Esophagus mucosa (tissue), 1 donor: ENCODE measurements around the gene LRBA. TPM values are rescaled to one million over a fixed set of nuclear protein-coding genes. Genes with fewer than 3 reads are reported as not detected.
"Not testable (repeated sequence)": the region's sequence is repeated elsewhere in the genome, so short reads cannot be mapped to it uniquely, and the experiment has no call there.

Source experiments
- ATAC-seq: fragments of 200-7000 bp; cut with Tn5 transposase; one replicate; pipeline ENCODE4 v1.9.1; 2020
- total RNA-seq: library from RNA; stranded (reverse); gene quantifications from one replicate; pipeline ENCODE4 v1.2.4, GENCODE V29; 2023
- donor health status: DM: yes; HTN: yes; CAD: no.

LRBA gene
- total RNA-seq, 1 donor from 2014 or later = 41.1 TPM

- no peak for ATAC-seq
These were observed 624.6 kb downstream of the LRBA start for GRCh38 chr4:150390531-150390910.

DNA sequence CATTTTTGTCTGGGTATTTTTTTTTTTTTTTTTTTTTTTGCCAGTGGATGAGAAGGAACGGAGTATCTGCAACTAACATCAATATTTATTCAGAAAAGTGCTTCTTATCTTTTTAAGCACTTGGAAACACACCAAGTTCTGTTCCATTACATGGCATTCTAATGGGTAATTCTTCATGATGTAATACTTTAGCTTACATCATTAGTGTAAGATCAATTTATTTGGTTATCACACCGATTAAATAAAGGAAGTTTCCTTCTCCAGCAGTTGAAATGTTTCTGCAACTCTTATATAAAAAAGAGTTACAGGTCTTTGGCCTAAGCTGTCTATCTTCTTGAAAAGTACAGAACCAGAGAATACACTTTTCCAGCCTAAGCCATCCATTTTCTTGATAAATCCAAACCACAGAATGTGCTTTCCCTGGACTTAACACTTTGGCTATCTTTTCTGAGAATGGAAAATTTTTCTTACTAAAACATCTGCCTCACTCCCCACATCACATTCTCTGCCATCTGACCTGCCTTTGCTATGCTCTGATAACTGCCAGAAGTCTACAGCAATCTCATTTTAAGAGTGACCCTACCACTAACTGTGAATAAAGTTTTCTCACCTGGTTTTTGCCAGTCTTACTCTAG lies 625.1 kb downstream of the LRBA start:
- ATAC-seq = no peak

DNA sequence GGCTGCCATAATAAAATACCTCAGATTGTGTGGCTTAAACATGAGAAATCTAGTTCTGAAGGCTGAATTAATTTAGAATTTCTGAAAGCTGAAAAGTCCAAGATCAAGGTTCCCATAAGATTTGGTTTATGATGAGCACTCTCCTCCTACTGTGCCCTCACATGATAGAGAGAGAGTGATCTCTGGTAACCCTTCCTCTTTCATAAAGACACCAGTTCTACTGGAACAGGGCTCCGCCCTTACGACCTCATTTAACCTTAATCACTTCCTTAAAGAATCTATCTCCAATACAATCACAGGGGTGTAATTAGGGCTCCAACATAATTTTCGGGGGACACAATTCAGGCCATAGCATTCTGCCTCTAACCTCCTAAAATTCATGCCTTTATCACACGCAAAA lies 627.1 kb downstream of the LRBA start:
- peak; percentile 65 for ATAC-seq

GRCh38 chr4:150386415-150386814 lies 628.7 kb downstream of the LRBA start:
- not testable (repeated sequence) for ATAC-seq

GRCh38 chr4:150385606-150386005 lies 629.5 kb downstream of the LRBA start:
- ATAC-seq = peak; percentile 32

GRCh38 chr4:150384249-150384648 lies 630.8 kb downstream of the LRBA start:
- ATAC-seq = no peak

- no peak for ATAC-seq
These were observed 633.1 kb downstream of the LRBA start for GRCh38 chr4:150382028-150382427.

- no peak for ATAC-seq
These were observed 633.5 kb downstream of the LRBA start for GRCh38 chr4:150381609-150382008.

GRCh38 chr4:150381036-150381435 lies 634.0 kb downstream of the LRBA start:
- no peak for ATAC-seq

DNA sequence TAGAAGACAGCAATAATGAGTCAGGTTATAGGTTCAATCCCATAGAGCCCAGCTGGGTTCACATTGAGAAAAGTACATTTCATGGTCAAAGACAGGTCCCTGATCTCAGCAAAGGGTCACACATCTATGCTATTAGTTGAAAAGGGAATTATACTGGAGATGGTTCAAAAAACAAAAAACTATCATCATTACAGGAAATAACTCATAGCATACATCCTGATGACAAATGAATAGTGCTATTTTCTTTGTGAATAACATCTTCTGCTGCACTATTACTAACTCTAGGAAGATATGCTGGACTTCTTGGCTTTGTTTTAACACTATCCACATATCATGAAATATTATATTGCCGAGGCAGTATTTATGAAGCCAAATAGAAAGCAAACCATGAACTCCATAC lies 635.6 kb downstream of the LRBA start:
- ATAC-seq = no peak

DNA sequence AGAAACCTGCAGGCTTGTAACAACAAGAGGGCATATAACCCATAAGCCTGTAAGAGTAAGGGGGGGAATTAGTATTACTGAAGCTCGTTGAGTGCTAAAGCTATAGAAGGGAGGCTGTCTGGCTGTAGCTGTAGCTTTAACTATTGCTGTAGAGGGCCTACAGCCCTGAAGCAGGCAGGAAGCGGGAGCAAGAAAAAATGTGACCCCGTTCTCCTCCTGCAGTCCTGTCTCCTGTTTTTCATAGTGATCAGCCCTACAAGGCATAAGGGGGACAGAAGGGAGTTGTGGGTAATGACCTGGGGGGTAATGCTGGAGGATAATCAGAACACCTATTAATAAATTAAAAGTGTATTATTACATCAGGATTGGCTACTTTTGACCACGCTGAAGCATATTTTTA lies 640.1 kb downstream of the LRBA start:
- ATAC-seq = no peak

DNA sequence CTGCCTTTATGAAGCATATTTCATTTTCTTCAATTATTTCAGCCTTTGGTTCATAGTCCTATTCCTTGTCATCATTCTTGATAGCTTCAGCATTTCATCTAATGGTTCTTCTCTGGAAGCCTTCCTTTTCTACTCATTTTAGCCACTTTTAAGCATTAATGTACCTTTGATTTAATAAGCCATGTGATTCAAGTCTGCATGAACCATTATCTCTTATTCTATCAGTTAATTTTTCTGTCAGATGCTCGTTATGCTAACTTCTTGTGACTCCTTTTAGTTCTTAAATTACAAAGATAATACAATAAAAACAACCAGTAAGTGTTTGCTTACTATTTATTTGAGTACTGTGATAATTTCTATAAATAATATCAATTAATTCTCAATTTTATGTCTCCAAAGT lies 643.2 kb downstream of the LRBA start:
- no peak for ATAC-seq

GRCh38 chr4:150369434-150370380 lies 645.4 kb downstream of the LRBA start:
- ATAC-seq = no peak

DNA sequence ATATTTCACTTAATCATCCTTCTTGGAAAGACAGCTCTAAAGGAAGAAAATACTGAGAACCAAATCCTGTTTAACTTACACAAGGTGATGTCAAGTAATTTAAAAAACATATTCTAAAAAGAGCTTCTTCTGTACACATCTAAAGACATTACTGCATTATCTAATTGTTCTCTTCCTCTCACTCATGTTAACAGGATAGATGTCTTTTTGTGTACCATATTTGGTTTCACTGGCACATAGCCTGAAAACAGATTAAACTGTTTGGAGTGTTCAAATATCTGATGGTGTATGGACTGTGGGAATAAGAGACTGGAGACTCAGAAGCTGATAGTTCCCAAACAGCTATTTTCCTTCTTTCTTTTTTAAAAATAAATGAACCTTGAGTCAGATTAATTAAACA lies 646.4 kb downstream of the LRBA start:
- ATAC-seq = no peak

DNA sequence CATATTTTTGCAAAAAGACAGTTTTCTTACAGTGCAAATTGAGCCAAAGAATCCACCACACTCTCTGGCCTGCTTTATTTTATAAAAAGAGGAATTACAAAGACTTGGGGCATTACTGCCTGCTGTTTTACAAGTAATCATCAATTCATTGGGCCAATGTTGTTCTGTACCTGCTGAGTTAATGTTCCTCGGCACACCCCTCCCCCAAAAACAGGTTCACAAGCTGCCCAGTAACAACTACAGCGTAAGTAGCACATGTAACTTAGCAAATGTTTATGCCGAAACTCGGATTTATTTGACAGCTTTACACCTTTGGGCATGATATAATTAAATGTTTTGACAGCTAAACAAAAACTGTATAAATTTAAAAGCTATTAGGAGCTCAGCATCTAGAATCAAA lies 647.8 kb downstream of the LRBA start:
- no peak for ATAC-seq

DNA sequence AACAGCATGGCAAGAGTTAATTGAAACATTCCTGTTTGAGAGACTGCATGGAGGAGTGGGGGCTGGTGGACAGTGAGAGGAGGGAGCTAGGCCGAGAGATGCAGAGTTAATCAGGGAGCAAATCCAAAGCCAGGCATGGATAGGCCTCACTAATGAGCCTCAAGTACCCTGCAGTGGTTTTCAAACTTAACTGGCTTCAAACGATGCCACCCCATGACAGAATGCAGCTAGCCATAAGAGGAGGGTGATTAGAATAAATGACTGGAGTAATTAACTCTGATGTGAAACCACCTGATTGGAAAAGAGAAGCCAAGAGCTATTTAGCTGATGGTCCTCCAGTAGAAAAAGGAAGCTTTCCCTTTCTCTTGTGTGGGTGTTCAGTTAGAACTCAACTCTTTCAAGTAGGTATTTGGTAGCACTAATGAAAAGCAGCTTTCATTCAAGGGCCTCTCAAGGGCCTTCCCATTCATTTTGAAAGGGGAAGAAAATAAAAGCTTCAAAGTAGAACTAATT lies 648.5 kb downstream of the LRBA start:
- ATAC-seq = no peak

DNA sequence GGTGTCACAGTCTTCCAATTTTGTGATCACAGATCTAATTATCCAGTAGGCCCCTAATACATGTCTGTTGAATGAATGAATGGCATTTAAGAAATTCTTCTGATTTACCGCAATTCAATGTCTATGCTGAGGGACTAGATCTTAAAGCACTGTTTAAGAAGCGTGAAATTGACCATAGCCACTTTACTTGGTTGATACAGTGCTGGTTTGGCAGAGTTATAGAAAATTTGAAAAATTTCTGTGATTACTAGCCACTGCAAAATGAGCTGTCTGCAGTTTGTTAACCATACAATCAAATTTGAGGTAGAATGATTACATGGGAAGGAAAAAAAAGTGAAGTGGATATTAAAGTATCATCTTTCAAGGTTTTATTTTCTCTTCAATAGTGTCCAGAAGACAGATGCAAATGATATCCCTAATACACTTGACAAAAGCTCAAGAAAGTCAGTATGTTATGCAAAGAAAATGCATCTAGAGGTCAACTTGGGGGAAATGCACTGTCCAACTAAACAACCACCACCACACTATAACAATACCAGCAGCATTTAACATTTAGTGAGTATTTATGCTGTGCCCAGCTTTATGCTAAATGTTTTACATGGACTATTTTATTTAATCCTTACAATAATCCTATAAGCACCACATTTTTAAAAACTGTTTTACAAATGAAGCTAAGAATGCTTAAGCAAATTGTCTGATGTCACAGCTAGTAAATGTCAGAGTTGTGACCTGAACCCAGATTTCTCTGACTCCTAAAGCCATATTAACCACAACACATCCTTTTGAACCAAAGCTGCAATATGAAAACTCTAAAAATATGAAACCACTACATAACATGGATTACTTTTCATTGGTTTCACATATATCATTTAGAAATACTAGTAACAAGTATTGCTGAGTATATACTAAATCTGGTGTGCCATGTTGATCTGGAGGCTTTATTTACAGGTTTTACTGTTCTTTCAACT lies 651.1 kb downstream of the LRBA start:
- ATAC-seq = no peak

- no peak for ATAC-seq
These were observed 656.4 kb downstream of the LRBA start for GRCh38 chr4:150358691-150359090.

GRCh38 chr4:150357829-150358228 lies 657.3 kb downstream of the LRBA start:
- no peak for ATAC-seq

- ATAC-seq = no peak
These were observed 659.1 kb downstream of the LRBA start for GRCh38 chr4:150355858-150356455.

DNA sequence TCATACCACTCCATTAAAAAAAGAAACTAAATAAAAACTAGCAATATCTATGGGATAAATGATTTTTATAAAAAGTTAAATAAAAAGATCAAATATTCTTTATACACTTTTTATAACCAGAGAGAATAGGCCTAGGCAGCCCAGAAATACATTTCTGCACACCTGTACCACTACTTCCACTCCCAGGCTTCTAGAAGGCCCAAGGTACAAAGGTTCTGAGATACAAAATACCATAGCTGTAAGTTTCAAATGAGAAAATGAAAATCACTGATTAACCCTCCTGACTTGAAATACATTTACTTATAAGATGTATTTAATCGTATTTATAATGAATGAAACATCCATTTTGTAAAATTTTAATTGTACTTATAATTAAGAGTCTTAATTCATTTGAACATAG lies 659.7 kb downstream of the LRBA start:
- ATAC-seq = no peak

GRCh38 chr4:150354214-150354796 lies 660.8 kb downstream of the LRBA start:
- ATAC-seq = no peak
